Caco-2 (cell line): ENCODE results near the gene LYZL4. TPM values are rescaled to one million over a fixed set of nuclear protein-coding genes. Genes with fewer than 3 reads are reported as not detected.

Experiments used
- BruUV-seq: library from RNA; stranded (reverse); fragments of 400-500 nt; replicated peaks from 2 replicates; lab custom pipeline; 2021; lab: Mats Ljungman, UMichigan
- CTCF ChIA-PET: fragments of 300-600 bp; sonication (Branson Sonifier 250); formaldehyde crosslinking; loops from one replicate; lab custom pipeline; 2022; ENCODE audit warnings: antibody characterized with exemption; lab: Charles Lee
- POLR2A ChIA-PET: fragments of 300-600 bp; sonication (Branson Sonifier 250); formaldehyde crosslinking; loops from one replicate; lab custom pipeline; 2022; ENCODE audit warnings: antibody characterized with exemption; lab: Charles Lee
- DNase-seq, 2 experiments: peaks; one replicate each; pipeline versions ENCODE4 v3.0.0 to v3.0.0-alpha.2; 2020 to 2022
- H3K27me3 ChIP-seq: replicated peaks from 2 replicates; pipeline ENCODE4 v1.6.0; 2011; ENCODE audit warnings: low read length; ENCODE audit not compliant: control insufficient read depth, insufficient read depth
- H3K36me3 ChIP-seq: 2 replicates; pipeline ENCODE4 v1.5.1; 2011; ENCODE audit warnings: low read length; ENCODE audit not compliant: control insufficient read depth, insufficient read depth
- H3K4me1 ChIP-seq: fragments of 250-450 bp; sonication (Bioruptor Pico); 2 replicates; pipeline ENCODE4 v1.5.1; 2020; ENCODE audit warnings: mild to moderate bottlenecking
- H3K4me3 ChIP-seq: 2 replicates; pipeline ENCODE4 v1.5.1; 2011; ENCODE audit warnings: low read depth, mild to moderate bottlenecking, control low read depth, low read length
- H3K9me3 ChIP-seq: fragments of 250-450 bp; sonication (Bioruptor Pico); 2 replicates; pipeline ENCODE4 v1.5.1; 2020; ENCODE audit warnings: mild to moderate bottlenecking, moderate library complexity
- H3K27ac Mint-ChIP-seq: one replicate; pipeline ENCODE4 v1.8.0; 2022; ENCODE audit warnings: mixed read lengths; ENCODE audit not compliant: unreplicated experiment
- H3K27me3 Mint-ChIP-seq: one replicate; pipeline ENCODE4 v1.8.0; 2022; ENCODE audit warnings: mixed read lengths; ENCODE audit not compliant: insufficient read depth, unreplicated experiment
- H3K36me3 Mint-ChIP-seq: one replicate; pipeline ENCODE4 v1.8.0; 2022; ENCODE audit warnings: mild to moderate bottlenecking, mixed read lengths; ENCODE audit not compliant: insufficient read depth, unreplicated experiment
- H3K4me1 Mint-ChIP-seq: one replicate; pipeline ENCODE4 v1.8.0; 2022; ENCODE audit warnings: low read depth, mixed read lengths; ENCODE audit not compliant: unreplicated experiment
- H3K4me3 Mint-ChIP-seq: one replicate; pipeline ENCODE4 v1.8.0; 2022; ENCODE audit warnings: mild to moderate bottlenecking, moderate library complexity, mixed read lengths; ENCODE audit not compliant: unreplicated experiment
- H3K9me3 Mint-ChIP-seq: one replicate; pipeline ENCODE4 v1.8.0; 2022; ENCODE audit warnings: mixed read lengths; ENCODE audit not compliant: unreplicated experiment
- CTCF ChIP-seq, 2 experiments: fragments of 200-600 bp in 1 of 2; IDR thresholded peaks; 1 replicate in 1 of 2; 2 replicates in 1 of 2; pipeline versions ENCODE4 v1.5.1 to v1.8.0; 2011 to 2022; ENCODE audit warnings: antibody characterized with exemption in 1 of 2, control low read depth in 1 of 2, inconsistent platforms in 1 of 2, low read depth in 1 of 2, low read length in 1 of 2, mild to moderate bottlenecking in 1 of 2, moderate library complexity in 1 of 2; ENCODE audit not compliant: insufficient read depth in 1 of 2, severe bottlenecking in 1 of 2, unreplicated experiment in 1 of 2
- intact Hi-C: fragments of 100-400 bp; cut with micrococcal nuclease; formaldehyde crosslinking; loops from one replicate; pipeline ENCODE4 v1.10.0; 2022; ENCODE audit not compliant: unreplicated experiment
- total RNA-seq: library from RNA; stranded (reverse); gene quantifications from 2 replicates; pipeline ENCODE4 v1.2.3, GENCODE V29; 2022

The LYZL4 gene
- total RNA-seq, 1 experiment from 2014 or later: not detected

- ChIA-PET CTCF (no interaction called here), POLR2A (no interaction called here)
- Histone ChIP-seq H3K27me3 (no peaks in the 10 kb centered on the region), H3K36me3 (no peaks in the 10 kb centered on the region), H3K4me3 (no peak overlapping the region), H3K4me1 (no peaks in the 10 kb centered on the region), H3K9me3 (no peaks in the 10 kb centered on the region)
- DNase-seq: no peak
- no peak overlapping the region for H3K27ac Mint-ChIP-seq
- no peaks in the 10 kb centered on the region for H3K27me3 Mint-ChIP-seq
- no TSS peak for BruUV-seq
- no peak overlapping the region for H3K4me3 Mint-ChIP-seq
- no peak for TF ChIP-seq CTCF (IDR thresholded peaks at IDR 0.05; ENCODE audit: insufficient read depth in 1 of 2, low read depth in 1 of 2, low read length in 1 of 2, severe bottlenecking in 1 of 2, unreplicated experiment in 1 of 2)
- H3K4me1 Mint-ChIP-seq: no peaks in the 10 kb centered on the region
- no peaks in the 10 kb centered on the region for H3K36me3 Mint-ChIP-seq
- intact Hi-C loops: no loop called here
- H3K9me3 Mint-ChIP-seq: no peaks in the 10 kb centered on the region
Observed at GRCh38 chr3:42402394-42403096, 7.9 kb downstream of the LYZL4 start.

- TF ChIP-seq CTCF (IDR thresholded peaks at IDR 0.05; ENCODE audit: insufficient read depth in 1 of 2, low read depth in 1 of 2, low read length in 1 of 2, severe bottlenecking in 1 of 2, unreplicated experiment in 1 of 2): no peak
- no peaks in the 10 kb centered on the region for H3K4me1 Mint-ChIP-seq
- ChIA-PET CTCF (no interaction called here), POLR2A (no interaction called here)
- H3K9me3 ChIP-seq: no peaks in the 10 kb centered on the region
- H3K4me1 ChIP-seq: no peaks in the 10 kb centered on the region
- H3K9me3 Mint-ChIP-seq: no peaks in the 10 kb centered on the region
- no peaks in the 10 kb centered on the region for H3K36me3 Mint-ChIP-seq
- intact Hi-C loops: no loop called here
- H3K27me3 ChIP-seq: no peaks in the 10 kb centered on the region
- no peaks in the 10 kb centered on the region for H3K36me3 ChIP-seq
- no TSS peak for BruUV-seq
- H3K27ac Mint-ChIP-seq: no peak overlapping the region
- H3K4me3 ChIP-seq: no peak overlapping the region
- H3K27me3 Mint-ChIP-seq: peaks cover 2% of the 10 kb centered on the region
- no peak overlapping the region for H3K4me3 Mint-ChIP-seq
- DNase-seq: no peak
Observed at GRCh38 chr3:42398080-42398479, 12.3 kb downstream of the LYZL4 start.

- CTCF ChIA-PET: no interaction called here
- BruUV-seq: no TSS peak
Observed at GRCh38 chr3:42397644-42398043, 12.8 kb downstream of the LYZL4 start.

More at GRCh38 chr3:42397644-42398043, 12.8 kb downstream of the LYZL4 start:
- Mint-ChIP-seq H3K27ac (no peak overlapping the region), H3K9me3 (no peaks in the 10 kb centered on the region), H3K36me3 (no peaks in the 10 kb centered on the region), H3K4me3 (no peak overlapping the region), H3K27me3 (peaks cover 2% of the 10 kb centered on the region), H3K4me1 (no peaks in the 10 kb centered on the region)
- POLR2A ChIA-PET: no interaction called here
- TF ChIP-seq CTCF (IDR thresholded peaks at IDR 0.05; ENCODE audit: insufficient read depth in 1 of 2, low read depth in 1 of 2, low read length in 1 of 2, severe bottlenecking in 1 of 2, unreplicated experiment in 1 of 2): no peak
- Histone ChIP-seq H3K4me1 (no peaks in the 10 kb centered on the region), H3K4me3 (no peak overlapping the region), H3K27me3 (no peaks in the 10 kb centered on the region), H3K36me3 (no peaks in the 10 kb centered on the region), H3K9me3 (no peaks in the 10 kb centered on the region)
- no peak for DNase-seq
- intact Hi-C loops: no loop called here
